GM15510 (cell line): Measurements from ENCODE around the gene AK1.

Experiments used
- POLR2A ChIP-seq: IDR thresholded peaks from 3 replicates; pipeline ENCODE4 v1.6.1; 2011; ENCODE audit warnings: borderline replicate concordance; ENCODE audit not compliant: insufficient read length; ENCODE audit errors: extremely low read depth

AK1 gene

GRCh38 chr9:127835991-127836516 lies 41.4 kb downstream of the AK1 start:
- TF ChIP-seq POLR2A: no peak

DNA sequence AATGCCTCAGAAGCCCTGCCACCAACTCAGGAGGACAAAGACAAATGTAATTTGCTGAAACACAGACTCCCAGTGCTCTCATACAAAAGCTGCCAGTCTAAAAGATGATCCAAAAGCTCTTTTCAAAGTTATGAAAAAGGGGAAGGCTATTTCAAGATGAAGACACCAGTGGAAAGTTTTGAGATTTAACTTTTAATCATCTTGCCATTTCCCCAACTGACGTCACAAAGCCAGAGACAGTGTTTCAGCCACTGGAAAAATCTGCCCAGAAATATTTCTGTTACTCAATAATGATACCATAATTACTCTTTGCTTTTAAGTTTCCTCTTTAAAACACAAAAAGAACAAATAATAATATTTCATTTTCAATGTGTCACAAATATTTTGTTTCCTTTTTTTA lies 43.9 kb downstream of the AK1 start:
- no peak for TF ChIP-seq POLR2A

DNA sequence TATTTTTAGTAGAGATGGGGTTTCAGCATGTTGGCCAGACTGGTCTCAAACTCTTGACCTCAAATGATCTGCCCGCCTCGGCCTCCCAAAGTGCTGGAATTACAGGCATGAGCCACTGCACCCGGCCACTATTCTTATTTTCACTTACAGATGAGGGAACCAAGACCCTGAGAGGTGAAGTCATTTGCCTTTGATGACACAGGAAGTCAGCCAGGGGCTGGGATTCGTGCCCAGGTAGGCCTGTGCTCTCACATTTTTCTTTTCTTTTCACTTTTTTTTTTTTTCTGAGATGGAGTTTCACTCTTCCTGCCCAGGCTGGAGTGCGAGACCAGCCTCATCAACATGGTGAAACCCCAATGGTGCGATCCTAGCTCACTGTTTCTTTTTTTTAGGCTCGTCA lies 45.2 kb downstream of the AK1 start:
- no peak for TF ChIP-seq POLR2A

- no peak for TF ChIP-seq POLR2A
These were observed 48.1 kb downstream of the AK1 start for GRCh38 chr9:127829205-127829906.

GRCh38 chr9:127828262-127829031 lies 49.0 kb downstream of the AK1 start:
- TF ChIP-seq POLR2A: no peak

DNA sequence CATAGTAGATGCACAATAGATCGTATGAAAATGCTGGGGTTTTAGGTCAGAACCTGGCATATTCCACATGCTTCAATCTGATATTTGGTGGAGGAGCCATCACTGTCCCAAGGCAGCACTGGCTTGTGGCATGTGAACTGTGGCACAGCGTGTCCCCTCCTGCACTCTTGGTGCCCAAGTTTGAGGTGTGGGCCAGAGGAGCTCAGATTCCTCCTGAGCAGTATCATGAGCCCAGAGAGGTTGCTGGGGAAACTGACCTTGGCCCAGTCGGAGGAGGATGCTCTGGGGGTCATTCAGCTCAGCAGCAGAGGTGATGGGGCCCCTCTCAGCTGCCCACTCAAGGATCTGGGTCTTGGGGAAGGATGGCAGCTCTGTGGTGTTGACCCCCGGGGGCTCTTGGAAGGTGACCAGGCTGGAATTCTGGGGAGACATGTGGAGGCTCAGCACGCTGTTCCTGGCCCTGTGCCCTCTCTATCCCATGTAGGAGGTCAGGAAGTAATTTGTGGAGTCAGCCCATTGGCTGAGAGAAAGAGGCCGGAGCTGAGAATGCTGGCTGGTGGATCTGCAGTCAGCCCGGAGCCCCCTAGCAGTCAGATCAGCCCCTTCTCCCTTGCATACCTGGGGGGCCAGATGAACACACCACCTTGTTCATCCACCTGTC lies 51.1 kb downstream of the AK1 start:
- TF ChIP-seq POLR2A: no peak

DNA sequence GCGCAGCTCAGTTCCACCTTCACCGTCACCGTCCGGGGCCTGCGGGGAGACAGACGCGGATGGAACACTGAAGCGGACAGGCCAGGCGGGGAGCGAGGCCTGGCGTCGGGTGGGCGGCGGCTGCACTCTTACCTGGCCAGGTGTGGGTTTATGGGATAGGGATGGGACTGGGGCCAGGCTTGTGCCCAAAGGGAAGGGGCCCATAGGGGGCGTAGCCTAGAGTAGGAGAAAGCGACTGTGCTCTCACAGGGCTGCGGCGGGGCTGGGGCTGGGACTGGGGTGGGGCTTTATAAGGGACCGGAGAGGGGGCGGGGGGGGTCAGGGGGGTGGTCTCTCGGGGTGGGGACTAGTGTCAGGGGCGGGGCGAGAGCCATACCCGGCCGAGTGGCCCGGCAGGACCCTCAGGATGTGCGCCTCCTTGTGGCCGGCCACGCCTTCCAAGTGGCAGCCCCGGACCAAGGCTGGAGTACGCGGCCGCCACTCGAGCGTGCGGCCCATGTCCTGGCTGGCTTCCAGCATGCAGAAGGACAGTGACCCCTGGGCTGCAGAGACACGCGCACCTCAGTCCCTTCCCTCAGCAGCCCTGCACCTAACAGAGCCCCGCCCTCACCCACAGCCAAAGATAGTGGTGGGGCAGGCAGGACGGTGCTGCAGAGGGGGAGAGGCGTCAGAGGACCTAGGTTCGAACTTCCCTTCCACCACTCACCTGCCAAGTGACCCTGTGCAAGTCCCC lies 52.0 kb downstream of the AK1 start:
- no peak for TF ChIP-seq POLR2A

- no peak for TF ChIP-seq POLR2A
These were observed 55.4 kb downstream of the AK1 start for GRCh38 chr9:127822108-127822507.

DNA sequence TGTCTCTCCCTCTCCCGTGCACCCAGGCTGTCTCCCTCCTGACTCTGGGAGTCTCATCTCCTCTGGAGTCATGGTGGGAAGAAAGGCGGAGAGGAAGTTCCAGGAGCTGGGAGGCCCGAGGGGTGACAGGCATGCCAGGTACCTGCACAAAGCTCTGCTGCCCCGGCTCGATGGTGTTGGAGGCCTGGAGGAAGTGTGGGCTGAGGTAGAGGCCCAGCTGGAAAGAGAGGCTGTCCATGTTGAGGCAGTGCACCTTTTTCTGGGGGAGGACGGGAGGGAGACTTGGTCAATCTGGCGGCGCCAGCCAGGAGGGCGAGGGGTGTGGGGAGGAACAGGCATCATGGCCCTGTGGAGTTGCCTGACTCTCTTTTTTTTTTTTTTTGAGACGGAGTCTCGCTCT lies 58.9 kb downstream of the AK1 start:
- no peak for TF ChIP-seq POLR2A

- no peak for TF ChIP-seq POLR2A
These were observed 59.5 kb downstream of the AK1 start for GRCh38 chr9:127817881-127818434.

- TF ChIP-seq POLR2A: no peak
These were observed 60.7 kb downstream of the AK1 start for GRCh38 chr9:127816728-127817127.
